PFSK-1 (cell line): ENCODE data around the gene MACF1.

Source experiments
- POLR2AphosphoS5 ChIP-seq: IDR thresholded peaks from 2 replicates; pipeline ENCODE4 v1.6.1; 2012; ENCODE audit warnings: low read depth, mild to moderate bottlenecking, control low read depth, low read length, moderate library complexity
- REST ChIP-seq, 2 experiments: IDR thresholded peaks; 2 replicates each; pipeline versions ENCODE4 v1.6.1 to v1.8.0; 2011 to 2012; ENCODE audit warnings: low read depth in 2 of 2, low read length in 2 of 2, control low read depth in 1 of 2, inconsistent platforms in 1 of 2, mild to moderate bottlenecking in 1 of 2, moderate library complexity in 1 of 2; ENCODE audit not compliant: insufficient read depth in 1 of 2
- SIN3A ChIP-seq: IDR thresholded peaks from 2 replicates; pipeline ENCODE4 v1.6.1; 2012; ENCODE audit warnings: mild to moderate bottlenecking, low read length, moderate library complexity, borderline replicate concordance; ENCODE audit not compliant: insufficient read depth
- TAF1 ChIP-seq: IDR thresholded peaks from 2 replicates; pipeline ENCODE4 v1.6.1; 2012; ENCODE audit warnings: low read length, control low read depth, borderline replicate concordance; ENCODE audit not compliant: insufficient read depth

DNA sequence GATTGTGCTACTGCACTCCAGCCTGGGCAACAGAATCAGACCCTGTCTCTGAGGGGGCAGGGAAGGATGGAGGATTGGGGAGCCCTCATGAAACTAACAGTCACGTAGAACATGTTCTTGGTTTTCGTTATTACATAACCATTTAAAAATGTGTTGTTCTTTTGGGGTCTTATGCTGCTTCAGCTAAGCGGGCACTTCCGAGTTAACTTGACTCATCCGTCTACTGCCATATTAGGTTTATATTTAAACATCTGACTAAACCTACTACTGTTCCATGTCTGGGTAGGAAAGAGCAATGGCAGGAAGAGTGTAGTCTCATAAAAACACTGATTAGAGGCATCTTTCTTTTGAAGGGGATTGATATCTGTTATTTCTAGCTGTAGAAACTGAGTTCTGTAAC is 227.4 kb downstream of the MACF1 start:
- TF ChIP-seq POLR2AphosphoS5, result no peak
- no peak for TF ChIP-seq SIN3A
- no peak for TF ChIP-seq REST (IDR thresholded peaks at IDR 0.05; ENCODE audit: insufficient read depth in 1 of 2, low read depth in 2 of 2, low read length in 2 of 2)
- TF ChIP-seq TAF1, result no peak
